HepG2 (cell line): ENCODE measurements around the gene HCRTR1.

Experiments
- ATF3 ChIP-seq: sonication (generic); formaldehyde crosslinking; IDR thresholded peaks from 2 replicates; pipeline ENCODE4 v1.4.0; 2020; ENCODE audit warnings: missing genetic modification reagents
- CBX1 ChIP-seq: IDR thresholded peaks from one replicate; pipeline ENCODE4 v1.6.1; 2016; ENCODE audit warnings: antibody characterized with exemption, low read depth
- HOMEZ ChIP-seq: IDR thresholded peaks from 2 replicates; pipeline ENCODE4 v1.6.1; 2016; ENCODE audit warnings: low read depth
- IKZF4 ChIP-seq: sonication (generic); formaldehyde crosslinking; IDR thresholded peaks from 2 replicates; pipeline ENCODE4 v1.5.1; 2020; ENCODE audit warnings: borderline replicate concordance, mild to moderate bottlenecking, low read depth, missing genetic modification reagents; ENCODE audit errors: not compliant biosample characterization
- KAT7 ChIP-seq: IDR thresholded peaks from 2 replicates; pipeline ENCODE4 v1.6.1; 2018; ENCODE audit warnings: borderline replicate concordance, missing compliant biosample characterization
- KLF16 ChIP-seq, 2 experiments: sonication (generic) in 1 of 2; formaldehyde crosslinking in 1 of 2; IDR thresholded peaks; 2 replicates each; pipeline versions ENCODE4 v1.6.1 to v1.8.0; 2016 to 2023; ENCODE audit warnings: missing genetic modification reagents in 2 of 2, missing compliant biosample characterization in 1 of 2
- MYNN ChIP-seq: sonication (generic); formaldehyde crosslinking; IDR thresholded peaks from 2 replicates; pipeline ENCODE4 v1.4.0; 2020; ENCODE audit warnings: mild to moderate bottlenecking, low read depth, missing genetic modification reagents
- PRDM15 ChIP-seq: sonication (generic); formaldehyde crosslinking; IDR thresholded peaks from 2 replicates; pipeline ENCODE4 v1.4.0; 2020; ENCODE audit warnings: missing genetic modification reagents
- RNF219 ChIP-seq: sonication (generic); formaldehyde crosslinking; IDR thresholded peaks from 2 replicates; pipeline ENCODE4 v1.5.0; 2020; ENCODE audit warnings: mild to moderate bottlenecking, missing genetic modification reagents
- SKIL ChIP-seq: sonication (generic); formaldehyde crosslinking; IDR thresholded peaks from 2 replicates; pipeline ENCODE4 v1.8.0; 2022; ENCODE audit warnings: missing genetic modification reagents, mild to moderate bottlenecking, moderate library complexity, borderline replicate concordance
- TCF12 ChIP-seq, 2 experiments: fragments of 450-650 bp in 1 of 2; sonication (generic) in 1 of 2; formaldehyde crosslinking in 1 of 2; IDR thresholded peaks; 2 replicates each; pipeline versions ENCODE4 v1.6.1 to v1.8.0; 2017 to 2022; ENCODE audit warnings: antibody characterized with exemption in 1 of 2, mild to moderate bottlenecking in 1 of 2, missing genetic modification reagents in 1 of 2, moderate library complexity in 1 of 2

GRCh38 chr1:31627930-31628559 is 10.6 kb downstream of the HCRTR1 start:
- no peak for TF ChIP-seq RNF219 (CRISPR knock-in tag)
- TF ChIP-seq TCF12 (IDR thresholded peaks at IDR 0.05): no peak
- TF ChIP-seq TCF12 (CRISPR knock-in tag; IDR thresholded peaks at IDR 0.05): no peak
- TF ChIP-seq KAT7: no peak
- no peak for TF ChIP-seq ATF3
- no peak for TF ChIP-seq MYNN (CRISPR knock-in tag)
- no peak for TF ChIP-seq HOMEZ
- TF ChIP-seq KLF16 (CRISPR knock-in tag; IDR thresholded peaks at IDR 0.05): no peak
- TF ChIP-seq SKIL (CRISPR knock-in tag): no peak
- no peak for TF ChIP-seq PRDM15 (CRISPR knock-in tag)
- TF ChIP-seq IKZF4 (CRISPR knock-in tag): no peak
- TF ChIP-seq CBX1: no peak
